Esophagus muscularis mucosa (tissue), 4 donors: Measurements from ENCODE around the gene SEMA6A. TPM values are rescaled to one million over a fixed set of nuclear protein-coding genes. Genes with fewer than 3 reads are reported as not detected.

Source experiments
- DNase-seq: peaks from one replicate; pipeline ENCODE4 v3.0.0-alpha.2; 2017; ENCODE audit errors: extremely low spot score
- H3K27ac ChIP-seq, 4 donors: fragments of 200-600 bp; sonication (generic); replicated peaks in 1 of 4; 1 replicate in 3 of 4; 2 replicates in 1 of 4; pipeline ENCODE4 v1.5.1; 2016 to 2019; ENCODE audit warnings: mild to moderate bottlenecking in 1 of 4
- H3K27me3 ChIP-seq, 4 donors: fragments of 200-600 bp; sonication (generic); one replicate each; pipeline versions ENCODE4 v1.5.1 to v1.6.0; 2016 to 2019
- H3K36me3 ChIP-seq, 4 donors: fragments of 200-600 bp; sonication (generic); one replicate each; pipeline ENCODE4 v1.5.1; 2016 to 2019
- H3K4me1 ChIP-seq, 4 donors: fragments of 200-600 bp; sonication (generic); one replicate each; pipeline ENCODE4 v1.5.1; 2016 to 2019
- H3K4me3 ChIP-seq, 4 donors: fragments of 200-600 bp; sonication (generic); 1 replicate in 2 of 4; 2 replicates in 2 of 4; pipeline ENCODE4 v1.5.1; 2016 to 2019; ENCODE audit warnings: mild to moderate bottlenecking in 4 of 4, moderate library complexity in 1 of 4
- H3K9me3 ChIP-seq, 4 donors: fragments of 200-600 bp; sonication (generic); 1 replicate in 3 of 4; 2 replicates in 1 of 4; pipeline ENCODE4 v1.5.1; 2016 to 2019
- EP300 ChIP-seq: sonication (generic); formaldehyde crosslinking; IDR thresholded peaks from one replicate; pipeline ENCODE4 v1.6.1; 2017; ENCODE audit warnings: antibody characterized with exemption
- POLR2A ChIP-seq: fragments of 450-650 bp; IDR thresholded peaks from one replicate; pipeline ENCODE4 v1.6.1; 2017; ENCODE audit warnings: antibody characterized with exemption, moderate library complexity, mild to moderate bottlenecking, low read depth
- POLR2AphosphoS5 ChIP-seq, 2 donors: sonication (generic); formaldehyde crosslinking; IDR thresholded peaks; one replicate each; pipeline ENCODE4 v1.6.1; 2017; ENCODE audit warnings: antibody characterized with exemption in 2 of 2
- WGBS: methylation state at CpG from one replicate; pipeline ENCODE4 v1.1.5; 2018; 5-methylcytosine and 5-hydroxymethylcytosine counted together
- intact Hi-C: fragments of 100-400 bp; cut with DNase I; formaldehyde crosslinking; loops from one replicate; pipeline ENCODE4 v1.15.1; 2023
- total RNA-seq, 4 donors: library from RNA; depleted of rRNA; stranded (reverse); fragments of >200 nt; gene quantifications; one replicate each; pipeline versions ENCODE4 v1.1.0 to v1.2.1, GENCODE V29; 2016
- TF ChIP-seq, protein P1 (sequence below), 3 experiments: fragments of 200-600 bp in 2 of 3; fragments of 450-650 bp in 1 of 3; sonication (generic) in 2 of 3; IDR thresholded peaks; one replicate each; pipeline ENCODE4 v1.5.1; 2017 to 2019; ENCODE audit warnings: antibody characterized with exemption in 3 of 3, mild to moderate bottlenecking in 2 of 3, moderate library complexity in 1 of 3

SEMA6A gene
- total RNA-seq, 4 donors from 2014 or later = 10.9 to 20.9 (median 14.3) TPM

DNA sequence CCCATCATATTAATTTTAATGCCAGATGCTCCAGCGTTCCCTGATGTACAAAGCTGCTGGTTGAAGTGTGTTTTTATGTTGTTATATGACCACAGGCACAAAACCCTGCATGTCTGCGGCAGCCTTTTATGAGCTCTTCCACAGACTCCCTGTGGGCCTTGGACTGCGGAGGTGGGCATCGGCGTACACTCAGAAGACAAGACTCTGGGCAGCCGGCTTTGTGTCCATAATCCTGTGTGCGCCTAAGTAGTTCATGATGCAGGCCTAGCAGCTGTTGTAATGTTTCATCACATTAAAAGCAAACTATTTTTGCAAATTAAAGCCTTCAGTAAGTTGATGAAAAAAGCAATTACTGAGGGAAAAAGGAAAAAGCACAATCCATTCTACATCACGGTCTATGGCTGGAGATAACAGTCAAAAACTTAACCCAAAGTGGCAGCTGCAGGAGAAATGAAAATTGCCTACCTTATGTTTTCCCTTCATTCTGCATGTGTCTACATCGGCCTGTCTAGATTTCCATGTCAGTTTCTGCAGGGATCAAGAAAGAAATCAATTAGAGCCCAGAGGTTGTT, 78.8 kb downstream of the SEMA6A start:
- TF ChIP-seq POLR2AphosphoS5 (IDR thresholded peaks at IDR 0.05) (no peak), EP300 (no peak), POLR2A (no peak)
- TF ChIP-seq, protein P1, sequence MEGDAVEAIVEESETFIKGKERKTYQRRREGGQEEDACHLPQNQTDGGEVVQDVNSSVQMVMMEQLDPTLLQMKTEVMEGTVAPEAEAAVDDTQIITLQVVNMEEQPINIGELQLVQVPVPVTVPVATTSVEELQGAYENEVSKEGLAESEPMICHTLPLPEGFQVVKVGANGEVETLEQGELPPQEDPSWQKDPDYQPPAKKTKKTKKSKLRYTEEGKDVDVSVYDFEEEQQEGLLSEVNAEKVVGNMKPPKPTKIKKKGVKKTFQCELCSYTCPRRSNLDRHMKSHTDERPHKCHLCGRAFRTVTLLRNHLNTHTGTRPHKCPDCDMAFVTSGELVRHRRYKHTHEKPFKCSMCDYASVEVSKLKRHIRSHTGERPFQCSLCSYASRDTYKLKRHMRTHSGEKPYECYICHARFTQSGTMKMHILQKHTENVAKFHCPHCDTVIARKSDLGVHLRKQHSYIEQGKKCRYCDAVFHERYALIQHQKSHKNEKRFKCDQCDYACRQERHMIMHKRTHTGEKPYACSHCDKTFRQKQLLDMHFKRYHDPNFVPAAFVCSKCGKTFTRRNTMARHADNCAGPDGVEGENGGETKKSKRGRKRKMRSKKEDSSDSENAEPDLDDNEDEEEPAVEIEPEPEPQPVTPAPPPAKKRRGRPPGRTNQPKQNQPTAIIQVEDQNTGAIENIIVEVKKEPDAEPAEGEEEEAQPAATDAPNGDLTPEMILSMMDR (IDR thresholded peaks at IDR 0.05) = no peak
- no peak for DNase-seq
- intact Hi-C loops = no loop called here

DNA sequence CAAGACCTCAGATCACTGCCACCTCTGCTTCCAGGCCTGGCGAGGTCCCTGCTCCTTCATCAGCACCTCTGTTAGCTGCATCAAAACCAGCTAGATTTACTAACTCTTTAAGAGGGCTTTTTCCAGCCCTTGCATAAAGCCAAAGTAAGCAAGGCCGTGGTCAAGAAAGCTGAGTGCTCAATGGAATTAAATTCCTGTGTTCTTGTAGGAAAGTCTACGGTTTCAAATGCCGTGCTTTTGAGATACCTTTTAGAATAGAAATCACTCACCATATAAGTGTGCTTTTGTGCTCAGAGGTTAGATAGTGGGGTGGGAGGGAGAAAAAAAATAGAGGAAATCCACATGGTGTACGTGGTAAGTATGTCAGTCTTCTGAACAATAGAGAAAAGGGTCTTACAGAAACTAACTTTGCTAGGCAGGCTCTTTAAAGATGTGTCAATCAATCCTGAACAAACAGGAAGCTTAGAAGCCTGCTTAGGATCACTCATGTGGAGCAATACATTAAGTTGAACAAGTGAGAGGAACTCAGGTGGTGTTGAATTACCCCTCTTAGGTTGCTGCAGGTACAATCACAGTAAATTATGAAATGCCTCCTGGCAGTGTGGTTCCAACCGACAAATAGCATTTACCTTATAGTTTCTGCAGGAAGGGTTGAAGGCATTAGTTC, 79.7 kb downstream of the SEMA6A start:
- no peak overlapping the region for H3K4me3 ChIP-seq
- peak; percentile 60 for DNase-seq
- intact Hi-C loops = no loop called here
- H3K36me3 ChIP-seq = peaks cover 0 to 24% (median 8%) of the 10 kb centered on the region in 4 donors
- H3K27ac ChIP-seq = no peak overlapping the region
- H3K4me1 ChIP-seq = peaks cover 0 to 10% (median 0%) of the 10 kb centered on the region in 4 donors
- H3K9me3 ChIP-seq = no peaks in the 10 kb centered on the region
- H3K27me3 ChIP-seq = no peaks in the 10 kb centered on the region
- WGBS = 83% methylated on average over 6 of the region's 6 CpGs
- TF ChIP-seq EP300 (no peak), POLR2A (no peak), POLR2AphosphoS5 (IDR thresholded peaks at IDR 0.05) (no peak)
- TF ChIP-seq, protein P1 (IDR thresholded peaks at IDR 0.05) = no peak

More for the DNA sequence above, 78.8 kb downstream of the SEMA6A start:
- Histone ChIP-seq H3K27ac (no peak overlapping the region), H3K9me3 (no peaks in the 10 kb centered on the region), H3K4me3 (no peak overlapping the region), H3K27me3 (no peaks in the 10 kb centered on the region), H3K36me3 (peaks cover 0 to 24% (median 8%) of the 10 kb centered on the region in 4 donors), H3K4me1 (peaks cover 0 to 10% (median 0%) of the 10 kb centered on the region in 4 donors)
- 95% methylated on average over 9 of the region's 9 CpGs for WGBS

GRCh38 chr5:116492776-116493175, 81.8 kb downstream of the SEMA6A start:
- intact Hi-C loops = no loop called here
- Histone ChIP-seq H3K4me1 (peaks cover 0 to 10% (median 0%) of the 10 kb centered on the region in 4 donors), H3K4me3 (no peak overlapping the region), H3K27me3 (no peaks in the 10 kb centered on the region), H3K9me3 (no peaks in the 10 kb centered on the region), H3K36me3 (peaks cover 0 to 38% (median 8%) of the 10 kb centered on the region in 4 donors), H3K27ac (no peak overlapping the region)
- 83% methylated on average over 3 of the region's 3 CpGs for WGBS
- TF ChIP-seq, protein P1 (IDR thresholded peaks at IDR 0.05) = no peak
- TF ChIP-seq EP300 (no peak), POLR2A (no peak), POLR2AphosphoS5 (IDR thresholded peaks at IDR 0.05) (no peak)
- peak; percentile 50 for DNase-seq

GRCh38 chr5:116492016-116492623, 82.5 kb downstream of the SEMA6A start:
- Histone ChIP-seq H3K9me3 (no peaks in the 10 kb centered on the region), H3K4me3 (no peak overlapping the region), H3K27me3 (no peaks in the 10 kb centered on the region), H3K36me3 (peaks cover 0 to 45% (median 10%) of the 10 kb centered on the region in 4 donors), H3K27ac (no peak overlapping the region), H3K4me1 (peaks cover 0 to 10% (median 0%) of the 10 kb centered on the region in 4 donors)
- intact Hi-C loops = no loop called here
- DNase-seq = peak; percentile 10
- TF ChIP-seq POLR2A = no peak
- WGBS = 67% methylated on average over 3 of the region's 3 CpGs

GRCh38 chr5:116488356-116489041, 86.1 kb downstream of the SEMA6A start:
- no peaks in the 10 kb centered on the region for H3K27me3 ChIP-seq
- no peak overlapping the region for H3K4me3 ChIP-seq
- peaks cover 0 to 37% (median 10%) of the 10 kb centered on the region in 4 donors for H3K36me3 ChIP-seq
- WGBS = 93% methylated on average over 6 of the region's 6 CpGs
- peaks cover 0 to 10% (median 0%) of the 10 kb centered on the region in 4 donors for H3K4me1 ChIP-seq
- peak; percentile 14 for DNase-seq
- TF ChIP-seq POLR2A (no peak), POLR2AphosphoS5 (IDR thresholded peaks at IDR 0.05) (no peak), EP300 (no peak)
- TF ChIP-seq, protein P1 (IDR thresholded peaks at IDR 0.05) = no peak
- intact Hi-C loops = no loop called here
- no peak overlapping the region for H3K27ac ChIP-seq
- H3K9me3 ChIP-seq = no peaks in the 10 kb centered on the region
